Amygdala (tissue), 56 donors: ENCODE measurements around the gene ASTN2.

Experiments used
- DNase-seq, 56 donors: peaks; one replicate each; lab custom pipeline; 2025; lab: John Stamatoyannopoulos, UW

The ASTN2 gene

GRCh38 chr9:116626762-116627161, 788.1 kb downstream of the ASTN2 start:
- no peak for DNase-seq

- no peak for DNase-seq
These were observed 791.1 kb downstream of the ASTN2 start for GRCh38 chr9:116623715-116624114.

GRCh38 chr9:116617389-116617788, 797.5 kb downstream of the ASTN2 start:
- no peak for DNase-seq

- no peak for DNase-seq
These were observed 798.4 kb downstream of the ASTN2 start for GRCh38 chr9:116616304-116616914.

- DNase-seq, result no peak
These were observed 806.8 kb downstream of the ASTN2 start for GRCh38 chr9:116608064-116608463.

GRCh38 chr9:116605904-116606341, 808.9 kb downstream of the ASTN2 start:
- DNase-seq, result no peak

- peak in 2 of 56 donors; percentile 3 to 4 for DNase-seq
These were observed 809.8 kb downstream of the ASTN2 start for GRCh38 chr9:116605060-116605459.

- no peak for DNase-seq
These were observed 810.6 kb downstream of the ASTN2 start for GRCh38 chr9:116604251-116604650.

- DNase-seq, result no peak
These were observed 815.4 kb downstream of the ASTN2 start for GRCh38 chr9:116599342-116599884.

GRCh38 chr9:116596646-116597045, 818.2 kb downstream of the ASTN2 start:
- no peak for DNase-seq

- DNase-seq, result no peak
These were observed 820.3 kb downstream of the ASTN2 start for GRCh38 chr9:116594547-116594946.

- DNase-seq, result no peak
These were observed 821.9 kb downstream of the ASTN2 start for GRCh38 chr9:116592970-116593369.

GRCh38 chr9:116589392-116590354, 825.2 kb downstream of the ASTN2 start:
- DNase-seq, result no peak

- no peak for DNase-seq
These were observed 826.9 kb downstream of the ASTN2 start for GRCh38 chr9:116587919-116588318.

GRCh38 chr9:116585896-116586295, 829.0 kb downstream of the ASTN2 start:
- no peak for DNase-seq

GRCh38 chr9:116585204-116585603, 829.7 kb downstream of the ASTN2 start:
- no peak for DNase-seq

- DNase-seq, result peak in 19 of 56 donors; percentile 0 to 37 (median 7)
These were observed 834.0 kb downstream of the ASTN2 start for GRCh38 chr9:116580853-116581252.

GRCh38 chr9:116576386-116576785, 838.5 kb downstream of the ASTN2 start:
- no peak for DNase-seq

GRCh38 chr9:116574027-116574679, 840.7 kb downstream of the ASTN2 start:
- no peak for DNase-seq

- peak in 51 of 56 donors; percentile 14 to 82 (median 59) for DNase-seq
These were observed 842.6 kb downstream of the ASTN2 start for GRCh38 chr9:116572095-116572748.
